H1 (cell line): ENCODE data around the gene USP24. TPM values are rescaled to one million over a fixed set of nuclear protein-coding genes. Genes with fewer than 3 reads are reported as not detected.

Experiments
- CTCF ChIA-PET: fragments of 300-600 bp; sonication (Branson Sonifier 250); formaldehyde crosslinking; loops from one replicate; lab custom pipeline; 2021; ENCODE audit not compliant: partially characterized antibody; lab: Charles Lee
- POLR2A ChIA-PET: fragments of 300-600 bp; sonication (Branson Sonifier 250); formaldehyde crosslinking; loops from one replicate; lab custom pipeline; 2021; ENCODE audit warnings: inconsistent platforms; ENCODE audit not compliant: partially characterized antibody; lab: Charles Lee
- DNase-seq, 2 experiments: peaks; one replicate each; pipeline versions ENCODE4 v3.0.0 to v3.0.0-alpha.2; 2010 to 2022; ENCODE audit warnings: low spot score in 2 of 2, low read depth in 1 of 2, mixed read lengths in 1 of 2
- FAIRE-seq: peaks from 2 replicates; lab custom pipeline; 2011; peaks lifted over from hg19 to GRCh38; lab: Jason Lieb, UNC
- H2AFZ ChIP-seq: 2 replicates; pipeline ENCODE4 v1.8.1; 2012; ENCODE audit warnings: low read length, inconsistent platforms
- H2AK5ac ChIP-seq: 2 replicates; pipeline ENCODE4 v1.6.1; 2013; ENCODE audit warnings: low read depth, low read length
- H2BK120ac ChIP-seq: replicated peaks from 2 replicates; pipeline ENCODE3; 2013; ENCODE audit warnings: low read depth, low read length, inconsistent platforms
- H2BK12ac ChIP-seq: 2 replicates; pipeline ENCODE4 v1.6.1; 2013; ENCODE audit warnings: low read depth, low read length
- H2BK15ac ChIP-seq: 2 replicates; pipeline ENCODE4 v1.6.1; 2013; ENCODE audit warnings: low read length
- H2BK20ac ChIP-seq: 2 replicates; pipeline ENCODE4 v1.6.1; 2013; ENCODE audit warnings: low read length
- H2BK5ac ChIP-seq: 2 replicates; pipeline ENCODE4 v1.6.1; 2013; ENCODE audit warnings: low read depth, low read length
- H3K14ac ChIP-seq: 2 replicates; pipeline ENCODE4 v1.6.1; 2013; ENCODE audit warnings: inconsistent platforms; ENCODE audit not compliant: insufficient read length
- H3K18ac ChIP-seq: 2 replicates; pipeline ENCODE4 v1.6.1; 2013; ENCODE audit warnings: low read length; ENCODE audit errors: extremely low read depth
- H3K23ac ChIP-seq: 2 replicates; pipeline ENCODE4 v1.6.1; 2013; ENCODE audit warnings: inconsistent platforms; ENCODE audit not compliant: insufficient read length
- H3K23me2 ChIP-seq: 2 replicates; pipeline ENCODE4 v1.6.1; 2013; ENCODE audit warnings: low read depth, low read length
- H3K27ac ChIP-seq: 2 replicates; pipeline ENCODE4 v1.6.1; 2011; ENCODE audit warnings: low read depth, low read length, inconsistent platforms
- H3K27me3 ChIP-seq, 4 experiments: replicated peaks in 1 of 4; 1 replicate in 1 of 4; 2 replicates in 3 of 4; pipeline versions ENCODE4 v1.6.1 to v1.8.1; 2011 to 2013; ENCODE audit warnings: low read length in 3 of 4, mild to moderate bottlenecking in 3 of 4, inconsistent platforms in 2 of 4, mixed read lengths in 2 of 4, moderate library complexity in 1 of 4; ENCODE audit not compliant: control insufficient read depth in 3 of 4, insufficient read depth in 3 of 4; ENCODE audit errors: extremely low read depth in 1 of 4
- H3K36me3 ChIP-seq, 4 experiments: 2 replicates each; pipeline versions ENCODE4 v1.6.1 to v1.8.1; 2011 to 2013; ENCODE audit warnings: mild to moderate bottlenecking in 4 of 4, low read length in 3 of 4, moderate library complexity in 2 of 4, control low read depth in 1 of 4, inconsistent platforms in 1 of 4; ENCODE audit not compliant: insufficient read depth in 4 of 4, control insufficient read depth in 2 of 4
- H3K4ac ChIP-seq: replicated peaks from 2 replicates; pipeline ENCODE3; 2013; ENCODE audit warnings: low read length, low read depth, mixed read lengths, inconsistent platforms; ENCODE audit not compliant: insufficient read length
- H3K4me1 ChIP-seq, 4 experiments: replicated peaks in 1 of 4; 1 replicate in 1 of 4; 2 replicates in 3 of 4; pipeline versions ENCODE4 v1.6.1 to v1.8.1; 2011 to 2013; ENCODE audit warnings: low read length in 3 of 4, inconsistent platforms in 2 of 4, mixed read lengths in 1 of 4; ENCODE audit not compliant: insufficient read depth in 4 of 4, control insufficient read depth in 3 of 4
- H3K4me2 ChIP-seq, 2 experiments: 2 replicates each; pipeline versions ENCODE4 v1.6.1 to v1.8.1; 2011 to 2013; ENCODE audit warnings: low read depth in 2 of 2, low read length in 2 of 2, control low read depth in 1 of 2, inconsistent platforms in 1 of 2, mild to moderate bottlenecking in 1 of 2; ENCODE audit not compliant: insufficient read depth in 1 of 2
- H3K4me3 ChIP-seq, 4 experiments: fragments of 200-600, 300-600 bp in 1 of 4; sonication (generic), shearing (Covaris generic), sonication (Bioruptor Twin) in 1 of 4; 2 replicates each; pipeline versions ENCODE4 v1.5.1 to v1.8.1; 2011 to 2016; ENCODE audit warnings: low read length in 4 of 4, low read depth in 3 of 4, control low read depth in 2 of 4, inconsistent platforms in 2 of 4, mild to moderate bottlenecking in 2 of 4, mixed read lengths in 1 of 4, moderate library complexity in 1 of 4; ENCODE audit not compliant: insufficient read depth in 2 of 4; ENCODE audit errors: extremely low read depth in 1 of 4
- H3K56ac ChIP-seq: replicated peaks from 2 replicates; pipeline ENCODE3; 2013; ENCODE audit warnings: low read depth, mild to moderate bottlenecking, mixed read lengths, low read length, inconsistent platforms; ENCODE audit not compliant: insufficient read length
- H3K79me1 ChIP-seq: 2 replicates; pipeline ENCODE4 v1.6.1; 2013; ENCODE audit warnings: low read depth, low read length, control low read depth
- H3K79me2 ChIP-seq, 2 experiments: 2 replicates each; pipeline versions ENCODE4 v1.6.1 to v1.8.1; 2012 to 2013; ENCODE audit warnings: low read length in 2 of 2, mild to moderate bottlenecking in 2 of 2, inconsistent platforms in 1 of 2; ENCODE audit not compliant: insufficient read depth in 2 of 2, control insufficient read depth in 1 of 2
- H3K9ac ChIP-seq, 4 experiments: replicated peaks in 1 of 4; 1 replicate in 1 of 4; 2 replicates in 3 of 4; pipeline versions ENCODE4 v1.6.1 to v1.8.1; 2011 to 2013; ENCODE audit warnings: low read depth in 3 of 4, low read length in 3 of 4, control low read depth in 2 of 4, mild to moderate bottlenecking in 2 of 4, moderate library complexity in 2 of 4, inconsistent platforms in 1 of 4; ENCODE audit errors: extremely low read depth in 1 of 4
- H3K9me3 ChIP-seq, 2 experiments: 2 replicates each; pipeline versions ENCODE4 v1.6.1 to v1.8.1; 2012 to 2013; ENCODE audit warnings: mild to moderate bottlenecking in 2 of 2, moderate library complexity in 2 of 2, control low read depth in 1 of 2, inconsistent platforms in 1 of 2, low read depth in 1 of 2, low read length in 1 of 2, mixed read lengths in 1 of 2; ENCODE audit not compliant: insufficient read depth in 2 of 2
- H4K20me1 ChIP-seq, 2 experiments: replicated peaks in 1 of 2; 2 replicates each; pipeline versions ENCODE3 to v1.8.1; 2011 to 2013; ENCODE audit warnings: inconsistent platforms in 2 of 2, low read length in 2 of 2, mild to moderate bottlenecking in 1 of 2; ENCODE audit not compliant: insufficient read depth in 2 of 2, control insufficient read depth in 1 of 2
- H4K5ac ChIP-seq: 2 replicates; pipeline ENCODE4 v1.6.1; 2013; ENCODE audit warnings: low read length, low read depth, mixed read lengths, inconsistent platforms; ENCODE audit not compliant: insufficient read length
- H4K8ac ChIP-seq: 2 replicates; pipeline ENCODE4 v1.8.0; 2013; ENCODE audit warnings: mild to moderate bottlenecking, moderate library complexity, low read length, inconsistent platforms; ENCODE audit not compliant: insufficient read depth; ENCODE audit errors: extremely low read depth
- H4K91ac ChIP-seq: replicated peaks from 2 replicates; pipeline ENCODE3; 2013; ENCODE audit warnings: low read length, mixed read lengths, inconsistent platforms; ENCODE audit not compliant: insufficient read length
- CBX8 ChIP-seq: fragments of 300-800, 300-1000 bp; sonication (generic); IDR thresholded peaks from 2 replicates; pipeline ENCODE4 v1.7.1; 2016; ENCODE audit warnings: low read depth, low read length, borderline replicate concordance
- EGR1 ChIP-seq: IDR thresholded peaks from 2 replicates; pipeline ENCODE4 v1.6.1; 2011; ENCODE audit warnings: low read depth, low read length, borderline replicate concordance
- JUN ChIP-seq: IDR thresholded peaks from 2 replicates; pipeline ENCODE4 v1.6.1; 2011; ENCODE audit warnings: low read depth, mild to moderate bottlenecking, improper control_type of control experiment, low read length
- NRF1 ChIP-seq: IDR thresholded peaks from 2 replicates; pipeline ENCODE4 v1.6.1; 2011; ENCODE audit warnings: mild to moderate bottlenecking, low read depth, low read length, improper control_type of control experiment
- SUZ12 ChIP-seq: fragments of 200-600 bp; sonication (generic); IDR thresholded peaks from 2 replicates; pipeline ENCODE4 v1.6.1; 2012; ENCODE audit warnings: mild to moderate bottlenecking, inconsistent platforms, low read length, moderate library complexity, mixed read lengths
- TBP ChIP-seq: IDR thresholded peaks from 2 replicates; pipeline ENCODE4 v1.6.1; 2011; ENCODE audit warnings: low read depth, low read length, improper control_type of control experiment
- WGBS, 2 experiments: shearing (Covaris generic) in 1 of 2; methylation state at CpG; one replicate each; pipeline versions ENCODE4 v1.1.6 to v1.1.7; 2013 to 2015; ENCODE audit warnings: low lambda C conversion rate in 2 of 2, mixed read lengths in 2 of 2, inconsistent platforms in 1 of 2, low coverage in 1 of 2, missing lambda C conversion rate in 1 of 2; ENCODE audit not compliant: insufficient replicate concordance in 2 of 2, insufficient coverage in 1 of 2, insufficient read length in 1 of 2; ENCODE audit errors: extremely low coverage in 1 of 2, missing lambda C conversion rate in 1 of 2; 5-methylcytosine and 5-hydroxymethylcytosine counted together
- polyA plus RNA-seq, 7 experiments: library from polyadenylated mRNA; depleted of rRNA in 3 of 7; stranded (reverse) in 5 of 7; unstranded in 2 of 7; fragments of >200 nt in 5 of 7; fragments of 200-250 nt in 2 of 7; gene quantifications; 1 replicate in 5 of 7; 2 replicates in 1 of 7; 4 replicates in 1 of 7; pipeline versions ENCODE4 v1.2.1 to v1.2.3, GENCODE V29; 2011 to 2013; ENCODE audit warnings: missing spikeins in 2 of 7, mixed read lengths in 2 of 7
- total RNA-seq: library from RNA; stranded (reverse); fragmentation: NEBNext Ultra II Directional; extraction: Animal tissue kit (Norgen Biotek cat#: 25700); gene quantifications from 2 replicates; pipeline ENCODE4 v1.2.1, GENCODE V29; 2021
- TF ChIP-seq, protein P1 (sequence below): IDR thresholded peaks from 2 replicates; pipeline ENCODE4 v1.6.1; 2012; ENCODE audit warnings: inconsistent platforms

The USP24 gene
- total and polyA plus RNA-seq, 2 of the 8 experiments (the other 6 are each of a cell fraction or from before 2014, with no cell fraction given) = 11.1 to 34.6 TPM

- no peak for DNase-seq
- no peak overlapping the region for H3K9ac ChIP-seq
- no peak overlapping the region for H2BK120ac ChIP-seq
- POLR2A ChIA-PET = no interaction called here
- no peak overlapping the region for H3K4me3 ChIP-seq
- H3K4ac ChIP-seq = no peak overlapping the region
- no peak overlapping the region for H3K4me2 ChIP-seq
- no peaks in the 10 kb centered on the region for H3K9me3 ChIP-seq
- no peak for TF ChIP-seq JUN
- TF ChIP-seq CBX8 = no peak
- TF ChIP-seq, protein P1, sequence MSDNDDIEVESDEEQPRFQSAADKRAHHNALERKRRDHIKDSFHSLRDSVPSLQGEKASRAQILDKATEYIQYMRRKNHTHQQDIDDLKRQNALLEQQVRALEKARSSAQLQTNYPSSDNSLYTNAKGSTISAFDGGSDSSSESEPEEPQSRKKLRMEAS = no peak
- TF ChIP-seq NRF1 = no peak
- TF ChIP-seq SUZ12 = no peak
- no peak for TF ChIP-seq TBP
- no peak for TF ChIP-seq EGR1
- TF ChIP-seq, all 59 proteins: peak for 0
- H3K36me3 ChIP-seq = peaks cover 8 to 54% (median 40%) of the 10 kb centered on the region in 4 experiments; a peak in 7 of 8 replicates
- no peak overlapping the region for H3K56ac ChIP-seq
- H3K79me1 ChIP-seq = no peaks in the 10 kb centered on the region
- no peak for FAIRE-seq
- no peak overlapping the region for H3K18ac ChIP-seq
- no peak overlapping the region for H2AK5ac ChIP-seq
- H4K91ac ChIP-seq = no peak overlapping the region
- no peaks in the 10 kb centered on the region for H3K4me1 ChIP-seq
- no peak overlapping the region for H3K27ac ChIP-seq
- H4K5ac ChIP-seq = no peak overlapping the region
- H3K79me2 ChIP-seq = no peaks in the 10 kb centered on the region
- 91% methylated on average over 2 of the region's 2 CpGs; no CpG with 5 or more reads in 1 of the 2 experiments for WGBS, 2 experiments
- peaks cover under 1 to 1% of the 10 kb centered on the region in 2 experiments for H4K20me1 ChIP-seq
- H2BK15ac ChIP-seq = no peak overlapping the region
- no peak overlapping the region for H2BK12ac ChIP-seq
- CTCF ChIA-PET = interaction anchor here (1.0 to 9.7 kb wide), 6 partner anchors 8 to 137 kb away, joined by 4 to 148 read pairs (median 8); no protein-coding TSS in a partner anchor
- no peak overlapping the region for H2BK20ac ChIP-seq
- H3K27me3 ChIP-seq = no peaks in the 10 kb centered on the region
- no peak overlapping the region for H3K14ac ChIP-seq
- H3K23me2 ChIP-seq = no peaks in the 10 kb centered on the region
- H4K8ac ChIP-seq = no peak overlapping the region
- H3K23ac ChIP-seq = no peak overlapping the region
- no peak overlapping the region for H2AFZ ChIP-seq
- H2BK5ac ChIP-seq = no peak overlapping the region
Observed at GRCh38 chr1:55140137-55140536, 75.0 kb downstream of the USP24 start.
